Liver (tissue), 9 donors: ENCODE results near the gene KCNG3. TPM values are rescaled to one million over a fixed set of nuclear protein-coding genes. Genes with fewer than 3 reads are reported as not detected.

ENCODE experiments used
- DNase-seq: peaks from one replicate; pipeline ENCODE4 v3.0.0-alpha.2; 2017; ENCODE audit warnings: low spot score
- H3K27ac ChIP-seq, 2 donors: one replicate each; pipeline ENCODE4 v1.7.0; 2013; ENCODE audit warnings: inconsistent platforms in 2 of 2, low read length in 2 of 2, control low read depth in 1 of 2, low read depth in 1 of 2, mild to moderate bottlenecking in 1 of 2
- H3K27me3 ChIP-seq, 4 donors: one replicate each; pipeline versions ENCODE4 v1.6.1 to v1.7.0; 2013; ENCODE audit warnings: low read length in 3 of 4, inconsistent platforms in 1 of 4, mild to moderate bottlenecking in 1 of 4, moderate library complexity in 1 of 4; ENCODE audit not compliant: control insufficient read depth in 4 of 4, insufficient read depth in 4 of 4
- H3K36me3 ChIP-seq, 4 donors: one replicate each; pipeline versions ENCODE4 v1.6.1 to v1.7.0; 2013; ENCODE audit warnings: low read length in 3 of 4, mild to moderate bottlenecking in 3 of 4, low read depth in 1 of 4, moderate library complexity in 1 of 4; ENCODE audit not compliant: control insufficient read depth in 4 of 4, insufficient read depth in 3 of 4
- H3K4me1 ChIP-seq, 4 donors: one replicate each; pipeline versions ENCODE4 v1.6.1 to v1.7.0; 2013; ENCODE audit warnings: low read length in 3 of 4, mild to moderate bottlenecking in 3 of 4, moderate library complexity in 1 of 4; ENCODE audit not compliant: control insufficient read depth in 4 of 4, insufficient read depth in 4 of 4
- H3K4me3 ChIP-seq, 3 donors: one replicate each; pipeline versions ENCODE4 v1.6.1 to v1.7.0; 2013; ENCODE audit warnings: low read length in 3 of 3, control low read depth in 1 of 3, low read depth in 1 of 3, mild to moderate bottlenecking in 1 of 3
- H3K9ac ChIP-seq, 2 donors: one replicate each; pipeline ENCODE4 v1.7.0; 2013; ENCODE audit warnings: low read length in 2 of 2, mild to moderate bottlenecking in 2 of 2, moderate library complexity in 2 of 2, control low read depth in 1 of 2, low read depth in 1 of 2
- H3K9me3 ChIP-seq, 4 donors: one replicate each; pipeline versions ENCODE4 v1.6.1 to v1.7.0; 2013; ENCODE audit warnings: low read length in 3 of 4; ENCODE audit not compliant: control insufficient read depth in 4 of 4
- EGR1 ChIP-seq, 2 donors: IDR thresholded peaks; 2 replicates each; pipeline ENCODE4 v1.6.1; 2016 to 2018; ENCODE audit warnings: antibody characterized with exemption in 2 of 2, low read depth in 2 of 2
- FOXA2 ChIP-seq: IDR thresholded peaks from 2 replicates; pipeline ENCODE4 v1.6.1; 2016; ENCODE audit warnings: antibody characterized with exemption
- GABPA ChIP-seq, 2 donors: IDR thresholded peaks in 1 of 2; conservative IDR thresholded peaks in 1 of 2; 2 replicates each; pipeline ENCODE4 v1.6.1; 2016; ENCODE audit warnings: antibody characterized with exemption in 2 of 2, mild to moderate bottlenecking in 1 of 2, moderate library complexity in 1 of 2
- JUND ChIP-seq, 2 donors: IDR thresholded peaks; 2 replicates each; pipeline ENCODE4 v1.6.1; 2016; ENCODE audit warnings: antibody characterized with exemption in 2 of 2
- NR2F2 ChIP-seq: IDR thresholded peaks from 2 replicates; pipeline ENCODE4 v1.6.1; 2016; ENCODE audit warnings: antibody characterized with exemption
- RAD21 ChIP-seq, 2 donors: IDR thresholded peaks; 2 replicates each; pipeline ENCODE4 v1.6.1; 2016; ENCODE audit warnings: antibody characterized with exemption in 2 of 2, mild to moderate bottlenecking in 2 of 2
- REST ChIP-seq: IDR thresholded peaks from 2 replicates; pipeline ENCODE4 v1.6.1; 2016; ENCODE audit warnings: antibody characterized with exemption, mild to moderate bottlenecking
- RXRA ChIP-seq, 2 donors: IDR thresholded peaks; 2 replicates each; pipeline ENCODE4 v1.6.1; 2017 to 2018; ENCODE audit warnings: antibody characterized with exemption in 2 of 2, mild to moderate bottlenecking in 1 of 2
- TAF1 ChIP-seq: conservative IDR thresholded peaks from 2 replicates; pipeline ENCODE4 v1.6.1; 2016; ENCODE audit warnings: antibody characterized with exemption, mild to moderate bottlenecking
- YY1 ChIP-seq: IDR thresholded peaks from 2 replicates; pipeline ENCODE4 v1.6.1; 2016; ENCODE audit warnings: antibody characterized with exemption, mild to moderate bottlenecking
- ZBTB33 ChIP-seq: IDR thresholded peaks from 2 replicates; pipeline ENCODE4 v1.6.1; 2016; ENCODE audit warnings: antibody characterized with exemption
- WGBS: extraction: QIAGEN DNeasy Blood & Tissue Kit; methylation state at CpG from one replicate; pipeline ENCODE4 v1.1.7; 2013; 5-methylcytosine and 5-hydroxymethylcytosine counted together
- polyA plus RNA-seq, 2 donors: library from polyadenylated mRNA; stranded (reverse) in 1 of 2; unstranded in 1 of 2; fragments of 200-250 nt in 1 of 2; fragments of >200 nt in 1 of 2; fragmentation: Nextera tagmentation in 1 of 2; extraction: Ambion mirVana in 1 of 2; gene quantifications; one replicate each; pipeline versions ENCODE4 v1.2.1 to v1.2.3, GENCODE V29; 2013 to 2015
- total RNA-seq, 2 donors: library from RNA; depleted of rRNA; stranded (reverse); fragments of >200 nt; gene quantifications; one replicate each; pipeline ENCODE4 v1.2.3, GENCODE V29; 2014
- donor health status: healthy.
- donor health status: healthy.
- donor health status: healthy.
- donor health status: healthy.
- donor health status: healthy.

The KCNG3 gene
- total and polyA plus RNA-seq, 4 donors, result not detected

GRCh38 chr2:42425697-42426096 is 68.1 kb downstream of the KCNG3 start:
- TF ChIP-seq FOXA2, result no peak
- TF ChIP-seq GABPA (IDR thresholded peaks at IDR 0.05 in 1 of 2, conservative IDR thresholded peaks at IDR 0.05 in 1 of 2), result no peak
- TF ChIP-seq ZBTB33, result no peak
- no peak for TF ChIP-seq RXRA (IDR thresholded peaks at IDR 0.05)
- 84% methylated on average over 3 of the region's 3 CpGs for WGBS
- no peak for DNase-seq

GRCh38 chr2:42424033-42424432 is 69.7 kb downstream of the KCNG3 start:
- Histone ChIP-seq H3K27me3 (no peaks in the 10 kb centered on the region), H3K9ac (no peak overlapping the region), H3K4me1 (no peaks in the 10 kb centered on the region), H3K36me3 (no peaks in the 10 kb centered on the region), H3K9me3 (no peaks in the 10 kb centered on the region), H3K4me3 (no peak overlapping the region), H3K27ac (no peak overlapping the region)
- no peak for DNase-seq
- 74% methylated on average over 4 of the region's 4 CpGs for WGBS
- TF ChIP-seq JUND (IDR thresholded peaks at IDR 0.05) (no peak), REST (no peak), NR2F2 (no peak), RAD21 (IDR thresholded peaks at IDR 0.05) (no peak), EGR1 (IDR thresholded peaks at IDR 0.05; ENCODE audit: low read depth in 2 of 2) (no peak), ZBTB33 (no peak), YY1 (no peak), TAF1 (no peak)

More at GRCh38 chr2:42425697-42426096, 68.1 kb downstream of the KCNG3 start:
- H3K27ac ChIP-seq, result no peak overlapping the region
- no peaks in the 10 kb centered on the region for H3K27me3 ChIP-seq
- no peak overlapping the region for H3K4me3 ChIP-seq
- H3K4me1 ChIP-seq, result no peaks in the 10 kb centered on the region
- no peaks in the 10 kb centered on the region for H3K9me3 ChIP-seq
- H3K9ac ChIP-seq, result no peak overlapping the region
- no peaks in the 10 kb centered on the region for H3K36me3 ChIP-seq
